Non-pigmented ciliary epithelial cell (primary cell): ENCODE results near the gene SYNE2.
"Not testable (repeated sequence)": the region's sequence is repeated elsewhere in the genome, so short reads cannot be mapped to it uniquely, and the experiment has no call there.

Source experiments
- DNase-seq: peaks from one replicate; pipeline ENCODE4 v3.0.0-alpha.2; 2010; ENCODE audit warnings: low read depth

The SYNE2 gene, protein sequence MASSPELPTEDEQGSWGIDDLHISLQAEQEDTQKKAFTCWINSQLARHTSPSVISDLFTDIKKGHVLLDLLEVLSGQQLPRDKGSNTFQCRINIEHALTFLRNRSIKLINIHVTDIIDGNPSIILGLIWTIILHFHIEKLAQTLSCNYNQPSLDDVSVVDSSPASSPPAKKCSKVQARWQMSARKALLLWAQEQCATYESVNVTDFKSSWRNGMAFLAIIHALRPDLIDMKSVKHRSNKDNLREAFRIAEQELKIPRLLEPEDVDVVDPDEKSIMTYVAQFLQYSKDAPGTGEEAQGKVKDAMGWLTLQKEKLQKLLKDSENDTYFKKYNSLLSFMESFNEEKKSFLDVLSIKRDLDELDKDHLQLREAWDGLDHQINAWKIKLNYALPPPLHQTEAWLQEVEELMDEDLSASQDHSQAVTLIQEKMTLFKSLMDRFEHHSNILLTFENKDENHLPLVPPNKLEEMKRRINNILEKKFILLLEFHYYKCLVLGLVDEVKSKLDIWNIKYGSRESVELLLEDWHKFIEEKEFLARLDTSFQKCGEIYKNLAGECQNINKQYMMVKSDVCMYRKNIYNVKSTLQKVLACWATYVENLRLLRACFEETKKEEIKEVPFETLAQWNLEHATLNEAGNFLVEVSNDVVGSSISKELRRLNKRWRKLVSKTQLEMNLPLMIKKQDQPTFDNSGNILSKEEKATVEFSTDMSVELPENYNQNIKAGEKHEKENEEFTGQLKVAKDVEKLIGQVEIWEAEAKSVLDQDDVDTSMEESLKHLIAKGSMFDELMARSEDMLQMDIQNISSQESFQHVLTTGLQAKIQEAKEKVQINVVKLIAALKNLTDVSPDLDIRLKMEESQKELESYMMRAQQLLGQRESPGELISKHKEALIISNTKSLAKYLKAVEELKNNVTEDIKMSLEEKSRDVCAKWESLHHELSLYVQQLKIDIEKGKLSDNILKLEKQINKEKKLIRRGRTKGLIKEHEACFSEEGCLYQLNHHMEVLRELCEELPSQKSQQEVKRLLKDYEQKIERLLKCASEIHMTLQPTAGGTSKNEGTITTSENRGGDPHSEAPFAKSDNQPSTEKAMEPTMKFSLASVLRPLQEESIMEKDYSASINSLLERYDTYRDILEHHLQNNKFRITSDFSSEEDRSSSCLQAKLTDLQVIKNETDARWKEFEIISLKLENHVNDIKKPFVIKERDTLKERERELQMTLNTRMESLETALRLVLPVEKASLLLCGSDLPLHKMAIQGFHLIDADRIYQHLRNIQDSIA (N-terminal part only)

DNA sequence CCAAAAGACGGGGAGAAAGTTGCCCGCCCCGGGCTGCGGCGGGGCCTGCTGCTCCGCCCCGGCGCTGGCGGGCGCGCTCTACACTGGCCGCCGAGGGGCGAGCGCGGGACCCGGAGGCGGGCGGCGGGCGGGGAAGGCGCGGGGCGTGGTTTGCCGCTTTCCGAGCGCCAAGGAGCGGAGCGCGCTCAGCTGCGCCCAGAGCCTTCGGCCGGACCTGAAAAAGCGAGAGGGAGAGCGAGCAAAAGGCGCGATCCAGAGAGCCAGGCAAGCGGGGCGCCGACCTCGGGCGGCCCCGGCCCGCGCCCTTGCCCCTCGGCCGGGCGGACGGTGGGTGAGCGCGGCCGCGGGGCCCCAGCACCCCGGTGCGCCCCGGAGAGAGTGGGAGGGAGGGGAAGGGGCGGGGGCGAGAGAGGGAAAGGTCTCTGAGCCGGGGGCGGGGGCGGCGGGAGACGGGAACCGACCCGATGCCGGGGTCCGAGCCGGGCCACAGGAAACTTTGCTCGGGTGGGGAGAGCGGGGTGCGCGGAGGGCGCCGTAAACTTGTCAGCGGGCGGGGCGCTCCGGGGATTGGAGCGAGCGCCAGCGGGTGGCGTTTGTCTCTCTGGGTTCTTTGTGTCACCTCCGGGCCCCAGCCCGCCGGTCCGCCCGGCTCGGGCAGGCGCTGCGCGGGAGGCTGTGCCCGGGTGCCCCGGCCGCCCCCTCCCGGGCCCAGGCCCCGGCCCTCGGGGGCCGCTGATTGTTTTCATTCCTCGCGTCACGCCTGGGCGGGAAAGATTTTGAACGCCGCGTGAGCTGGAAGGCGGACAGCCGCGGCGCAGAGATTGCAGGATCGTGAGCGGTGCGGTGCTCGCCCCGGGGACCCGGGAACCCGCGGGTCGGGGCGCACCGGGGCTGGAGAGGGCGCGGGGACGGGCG is at the start of gene SYNE2:
Gene SYNE2, plus strand, starts transcription at position 188 of the 915 bp plus-strand sequence. CDS start 56,145 bp downstream, outside the sequence.
- DNase-seq = no peak

DNA sequence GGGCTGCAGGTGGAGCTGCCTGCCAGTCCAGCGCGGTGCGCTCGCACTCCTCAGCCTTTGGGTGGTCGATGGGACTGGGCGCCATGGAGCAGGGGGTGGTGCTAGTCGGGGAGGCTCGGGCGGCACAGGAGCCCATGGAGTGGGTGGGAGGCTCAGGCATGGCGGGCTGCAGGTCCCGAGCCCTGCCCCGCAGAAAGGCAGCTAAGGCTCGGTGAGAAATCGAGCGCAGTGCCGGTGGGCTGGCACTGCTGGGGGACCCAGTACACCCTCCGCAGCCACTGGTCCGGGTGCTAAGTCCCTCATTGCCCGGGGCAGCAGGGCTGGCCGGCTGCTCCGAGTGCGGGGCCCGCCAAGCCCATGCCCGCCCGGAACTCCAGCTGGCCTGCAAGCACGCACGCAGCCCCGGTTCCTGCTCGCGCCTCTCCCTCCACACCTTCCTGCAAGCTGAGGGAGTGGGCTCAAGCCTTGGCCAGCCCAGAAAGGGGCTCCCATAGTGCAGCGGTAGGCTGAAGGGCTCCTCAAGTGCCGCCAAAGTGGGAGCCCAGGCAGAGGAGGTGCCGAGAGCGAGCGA is 49.5 kb upstream of the SYNE2 start:
- not testable (repeated sequence) for DNase-seq

DNA sequence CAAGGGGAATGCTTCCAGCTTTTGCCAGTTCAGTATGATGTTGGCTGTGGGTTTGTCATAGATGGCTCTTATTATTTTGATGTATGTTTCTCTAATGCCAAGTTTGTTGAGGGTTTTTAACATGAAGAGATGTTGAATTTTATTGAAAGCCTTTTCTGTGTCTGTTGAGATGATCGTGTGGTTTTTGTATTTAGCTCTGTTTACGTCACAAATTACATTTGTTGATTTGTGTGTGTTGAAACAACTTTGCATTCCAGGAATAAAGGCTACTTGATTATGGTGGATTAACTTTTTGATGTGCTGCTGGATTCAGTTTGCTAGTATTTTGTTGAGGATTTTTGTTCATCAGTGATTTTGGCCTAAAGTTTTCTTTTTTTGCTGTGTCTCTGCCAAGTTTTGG is 46.7 kb upstream of the SYNE2 start:
- not testable (repeated sequence) for DNase-seq

DNA sequence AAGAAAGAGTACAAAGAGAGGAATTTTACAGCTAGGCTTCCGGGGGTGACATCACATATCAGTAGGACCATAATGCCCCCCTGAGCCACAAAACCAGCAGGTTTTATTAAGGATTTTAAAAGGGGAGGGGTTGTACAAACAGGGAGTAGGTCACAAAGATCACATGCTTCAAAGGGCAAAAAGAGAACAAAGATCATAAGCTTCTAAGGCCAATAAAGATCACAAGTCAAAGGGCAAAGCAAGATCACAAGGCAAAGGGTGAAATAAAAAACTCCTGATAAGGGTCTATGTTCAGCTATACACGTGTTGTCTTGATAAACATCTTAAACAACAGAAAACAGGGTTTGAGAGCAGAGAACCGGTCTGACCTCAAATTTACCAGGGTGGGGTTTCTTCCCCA is 41.1 kb upstream of the SYNE2 start:
- not testable (repeated sequence) for DNase-seq

DNA sequence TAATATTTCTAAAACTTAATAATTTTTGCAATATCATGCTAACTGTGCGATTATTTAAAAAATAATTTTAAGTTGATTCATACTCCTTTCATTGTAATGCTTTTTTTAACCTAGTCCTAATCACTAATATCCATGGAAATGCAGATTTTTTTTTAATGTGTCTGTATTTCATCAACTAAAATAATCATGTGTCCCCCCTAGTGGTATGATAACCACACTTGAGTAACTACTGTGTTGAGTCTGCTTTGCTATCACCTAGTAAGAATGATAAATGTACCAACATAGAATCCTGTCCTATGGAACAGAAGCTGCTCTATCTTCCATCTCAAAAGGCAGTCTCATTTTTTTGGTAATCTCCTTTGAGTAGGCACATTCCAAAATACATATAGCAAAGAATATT is 19.1 kb upstream of the SYNE2 start:
- DNase-seq = no peak

DNA sequence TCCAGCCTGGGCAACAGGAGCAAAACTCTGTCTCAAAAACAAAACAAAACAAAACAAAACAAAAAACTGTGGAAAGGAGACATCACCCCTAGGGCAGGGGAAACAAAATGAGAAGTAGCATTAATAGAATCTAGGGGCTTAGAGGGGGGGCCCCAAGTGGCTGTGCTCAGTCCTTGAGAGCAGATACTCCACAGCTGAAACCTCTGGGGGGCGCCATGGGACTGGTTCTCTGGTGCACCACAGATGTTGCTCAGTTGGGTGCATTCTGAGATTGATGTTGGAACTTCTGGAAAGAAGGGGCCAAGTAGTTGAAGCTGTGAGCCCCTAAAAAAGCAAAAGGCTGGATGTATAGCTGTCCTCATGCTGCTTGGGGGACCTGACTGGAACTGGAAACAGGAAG is 11.8 kb upstream of the SYNE2 start:
- no peak for DNase-seq

DNA sequence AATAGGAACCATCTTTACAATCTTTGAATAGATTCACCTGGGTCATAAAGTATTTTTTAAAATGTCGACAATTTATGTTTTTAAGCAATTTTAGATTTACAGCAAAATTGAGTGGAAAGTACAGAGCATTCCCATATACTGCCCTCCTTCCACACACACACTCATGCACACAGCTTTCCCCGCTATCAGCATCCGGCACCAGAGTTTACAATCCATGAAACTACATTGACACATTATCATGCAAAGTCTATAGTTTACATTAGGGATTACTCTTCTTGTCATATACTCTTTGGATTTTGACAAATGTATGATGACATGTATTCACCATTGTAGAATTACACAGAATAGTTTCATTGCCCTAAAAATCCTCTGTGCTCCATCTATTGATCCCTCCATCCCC is 9.0 kb upstream of the SYNE2 start:
- no peak for DNase-seq

DNA sequence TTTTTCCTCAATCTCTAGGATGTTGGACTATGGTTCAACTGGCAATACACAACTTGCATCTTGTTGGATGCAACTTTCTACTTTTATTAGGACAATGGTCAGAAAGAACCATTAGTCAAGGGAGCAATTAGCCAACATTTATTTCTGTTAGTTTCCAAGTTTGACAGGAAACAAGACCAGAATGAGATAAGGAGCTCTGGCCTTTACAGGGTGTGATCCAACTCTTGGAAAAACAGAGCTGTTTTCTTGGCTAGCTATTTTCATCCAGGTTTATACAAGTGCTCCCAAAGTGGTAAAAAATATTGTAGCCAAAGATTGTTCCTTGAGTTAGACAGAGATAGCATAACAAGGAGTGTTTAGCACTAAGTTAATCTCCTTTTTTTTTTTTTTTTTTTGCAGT is 3.9 kb upstream of the SYNE2 start:
- DNase-seq = no peak

DNA sequence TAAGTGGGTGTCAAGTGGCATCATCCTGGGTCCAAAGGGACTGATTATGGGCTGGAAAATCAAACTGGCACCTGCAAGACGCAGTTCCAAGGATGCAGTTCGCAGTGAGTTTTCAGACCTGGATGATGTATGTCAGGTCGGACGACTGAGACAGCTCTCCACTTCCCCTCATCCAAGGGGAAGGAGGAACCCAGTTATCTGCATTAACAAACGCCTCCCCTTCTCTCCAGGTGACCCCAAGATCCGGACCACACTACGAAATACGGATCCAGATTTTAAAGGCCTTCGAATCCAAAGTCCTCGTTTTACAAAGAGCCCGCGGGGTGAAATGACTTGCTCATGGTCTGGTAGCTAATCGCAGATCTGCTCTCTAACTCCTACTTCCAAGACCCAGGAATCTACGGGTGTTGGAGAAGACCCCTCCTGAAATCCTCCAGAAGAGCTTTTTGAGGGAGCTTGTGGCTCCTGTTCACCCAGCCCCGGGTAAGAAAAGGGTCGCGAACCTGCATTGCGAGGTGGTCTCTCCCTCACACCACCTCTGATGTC is 460 bp upstream of the SYNE2 start:
- no peak for DNase-seq

DNA sequence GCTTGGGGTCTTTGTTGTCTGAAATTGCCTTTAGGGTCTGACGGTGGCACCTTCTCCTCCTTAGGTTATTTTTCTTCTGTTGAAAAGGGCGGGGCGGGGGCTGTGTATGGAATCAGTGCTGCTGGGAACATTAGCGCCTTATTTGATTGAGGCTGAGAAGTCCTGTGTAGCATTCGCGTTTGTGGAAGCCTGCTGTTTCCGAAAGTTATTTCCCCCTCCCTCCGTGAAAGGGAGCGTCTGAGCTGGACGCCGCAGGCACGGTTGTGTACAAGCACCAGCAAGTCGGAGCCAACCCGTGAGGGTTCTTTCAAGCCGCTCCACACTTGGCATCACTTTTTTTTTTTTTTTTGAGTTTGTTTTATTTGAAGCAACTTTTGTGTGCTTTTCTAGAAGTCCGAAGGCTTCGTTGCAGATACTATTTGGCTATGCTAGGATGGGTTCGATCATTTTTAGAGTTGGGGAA is 1.1 kb downstream of the SYNE2 start:
- DNase-seq = no peak

DNA sequence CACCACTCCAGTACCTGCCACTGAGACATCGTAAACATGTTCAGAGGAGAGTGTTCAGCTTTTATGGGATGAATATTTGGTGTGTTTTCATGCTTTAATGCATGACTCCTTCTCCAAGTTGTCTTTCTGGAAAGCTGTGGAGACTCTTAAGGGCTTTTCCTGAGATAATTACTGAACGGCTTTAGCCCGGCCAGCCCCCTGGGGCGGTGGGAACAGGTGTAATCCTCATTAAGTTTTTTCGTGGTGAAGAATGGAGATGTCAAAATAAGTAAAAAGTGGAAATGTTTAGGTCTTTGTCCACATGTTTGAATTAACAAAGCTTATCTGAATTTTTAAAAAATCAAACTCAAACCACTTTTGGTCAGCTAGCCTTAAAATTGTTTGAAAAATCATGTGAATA is 1.5 kb downstream of the SYNE2 start:
- no peak for DNase-seq

DNA sequence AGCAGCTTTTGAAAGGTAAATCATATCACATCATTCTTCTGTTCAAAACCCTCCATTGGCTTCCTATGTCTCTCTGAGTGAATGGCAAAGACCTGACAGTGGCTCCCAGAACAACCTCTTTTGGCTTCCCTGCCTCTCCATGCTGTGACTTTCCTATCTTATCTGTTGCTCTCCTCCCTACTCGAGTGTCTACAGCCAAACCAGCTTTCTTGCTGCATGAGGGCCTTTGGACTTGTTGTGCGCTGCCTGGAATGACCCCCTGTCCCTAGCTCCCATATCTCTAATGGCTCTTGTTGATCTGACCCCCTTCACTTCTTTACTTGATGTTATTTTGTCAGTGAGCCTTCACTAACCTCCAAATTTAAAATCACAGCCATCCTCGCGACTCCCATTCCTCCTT is 2.5 kb downstream of the SYNE2 start:
- no peak for DNase-seq

DNA sequence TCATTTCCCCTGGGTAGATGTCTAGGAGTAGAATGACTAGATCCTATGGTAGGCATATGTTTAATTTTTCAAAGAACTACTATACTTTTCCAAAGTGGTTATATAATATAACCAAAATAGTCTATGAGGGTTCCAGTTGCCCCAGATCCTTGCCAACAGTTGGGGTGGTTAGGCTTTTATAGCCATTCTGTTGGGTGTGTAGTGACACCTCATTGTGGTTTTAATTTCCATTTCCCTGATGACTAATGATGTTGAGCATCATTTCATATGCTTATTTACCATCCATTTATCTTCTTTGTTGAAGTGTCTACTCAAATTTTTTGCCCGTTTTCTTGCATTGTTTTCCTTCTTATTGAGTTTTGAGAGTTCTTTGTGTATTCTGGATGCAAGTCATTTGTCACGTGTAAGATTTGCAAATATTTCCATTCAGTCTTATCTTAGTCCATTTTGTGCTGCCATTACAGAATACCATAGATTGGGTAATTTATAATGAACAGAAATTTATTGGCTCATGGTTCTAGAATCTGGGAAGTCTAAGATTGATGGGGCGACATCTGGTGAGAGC is 4.7 kb downstream of the SYNE2 start:
- DNase-seq = no peak

DNA sequence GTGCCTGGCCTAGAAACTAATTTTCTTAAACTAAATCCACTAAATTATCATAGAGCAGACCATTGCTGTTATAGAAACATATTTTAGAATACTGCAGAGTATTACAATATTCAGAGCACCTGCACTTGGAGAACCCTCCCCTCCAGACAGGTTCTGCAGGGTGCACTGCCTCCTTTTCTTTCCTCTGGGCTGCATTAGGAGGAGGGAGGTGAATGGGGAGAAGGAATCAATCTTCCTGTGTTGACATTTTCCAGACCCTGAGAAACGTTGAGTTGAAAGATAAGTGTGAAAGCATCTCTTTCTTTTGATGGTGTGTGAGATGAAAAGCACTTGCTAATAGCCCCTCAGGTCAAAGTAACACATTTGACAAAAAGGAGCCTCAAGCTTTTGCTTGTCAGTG is 7.3 kb downstream of the SYNE2 start:
- no peak for DNase-seq

DNA sequence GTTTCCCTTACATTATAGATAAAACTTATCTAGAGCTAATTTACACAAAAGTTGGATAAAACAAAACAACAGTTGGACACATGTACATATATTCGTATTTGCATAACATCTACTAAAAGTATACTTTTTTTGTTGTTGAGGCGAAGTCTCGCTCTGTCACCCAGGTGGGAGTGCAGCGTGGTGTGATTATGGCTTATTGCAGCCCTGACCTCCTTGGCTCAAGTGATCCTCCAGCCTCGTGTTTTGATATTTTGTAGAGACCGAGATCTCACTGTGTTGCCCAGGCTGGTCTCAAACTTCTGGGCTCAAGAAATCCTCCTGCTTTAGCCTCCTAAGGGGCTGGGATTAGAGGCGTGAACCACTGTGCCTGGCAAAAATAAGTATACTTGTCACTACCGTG is 9.4 kb downstream of the SYNE2 start:
- no peak for DNase-seq

DNA sequence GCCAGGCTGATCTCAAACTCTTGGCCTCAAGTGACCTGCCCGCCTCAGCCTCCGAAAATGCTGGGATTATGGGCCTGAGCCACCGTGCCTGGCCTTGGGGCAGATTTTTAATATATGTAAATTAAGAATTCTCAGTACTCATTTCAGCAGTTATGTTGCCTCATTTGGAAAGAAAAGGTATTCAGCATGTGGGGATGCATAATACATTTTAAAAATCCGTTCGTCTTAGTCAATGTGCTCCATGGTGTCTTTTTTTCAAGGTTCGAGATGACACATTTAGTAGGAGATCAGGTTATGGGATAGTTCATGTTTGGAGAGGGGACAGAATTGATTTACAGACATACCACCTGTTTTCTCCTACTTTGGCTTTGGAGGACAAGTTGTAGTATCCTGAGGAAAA is 10.2 kb downstream of the SYNE2 start:
- DNase-seq = no peak

DNA sequence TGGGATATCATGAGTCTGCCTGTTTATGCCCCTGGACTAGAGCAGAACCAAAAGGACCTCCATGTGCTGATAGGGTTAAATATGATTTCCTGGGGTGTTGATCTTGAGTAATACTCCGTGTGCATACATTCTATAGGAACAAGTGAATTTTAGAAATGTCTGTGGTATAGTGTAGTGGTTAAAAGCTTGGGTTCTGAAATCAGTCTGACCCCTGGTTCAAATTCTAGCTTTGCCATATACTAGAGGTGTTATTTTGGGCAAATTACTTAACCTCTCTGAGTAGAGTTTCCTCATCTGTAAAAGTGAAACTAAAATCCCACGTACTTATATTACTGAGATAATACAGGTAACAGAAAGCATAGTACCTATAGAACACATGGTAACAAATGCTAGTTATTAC is 12.0 kb downstream of the SYNE2 start:
- not testable (repeated sequence) for DNase-seq

DNA sequence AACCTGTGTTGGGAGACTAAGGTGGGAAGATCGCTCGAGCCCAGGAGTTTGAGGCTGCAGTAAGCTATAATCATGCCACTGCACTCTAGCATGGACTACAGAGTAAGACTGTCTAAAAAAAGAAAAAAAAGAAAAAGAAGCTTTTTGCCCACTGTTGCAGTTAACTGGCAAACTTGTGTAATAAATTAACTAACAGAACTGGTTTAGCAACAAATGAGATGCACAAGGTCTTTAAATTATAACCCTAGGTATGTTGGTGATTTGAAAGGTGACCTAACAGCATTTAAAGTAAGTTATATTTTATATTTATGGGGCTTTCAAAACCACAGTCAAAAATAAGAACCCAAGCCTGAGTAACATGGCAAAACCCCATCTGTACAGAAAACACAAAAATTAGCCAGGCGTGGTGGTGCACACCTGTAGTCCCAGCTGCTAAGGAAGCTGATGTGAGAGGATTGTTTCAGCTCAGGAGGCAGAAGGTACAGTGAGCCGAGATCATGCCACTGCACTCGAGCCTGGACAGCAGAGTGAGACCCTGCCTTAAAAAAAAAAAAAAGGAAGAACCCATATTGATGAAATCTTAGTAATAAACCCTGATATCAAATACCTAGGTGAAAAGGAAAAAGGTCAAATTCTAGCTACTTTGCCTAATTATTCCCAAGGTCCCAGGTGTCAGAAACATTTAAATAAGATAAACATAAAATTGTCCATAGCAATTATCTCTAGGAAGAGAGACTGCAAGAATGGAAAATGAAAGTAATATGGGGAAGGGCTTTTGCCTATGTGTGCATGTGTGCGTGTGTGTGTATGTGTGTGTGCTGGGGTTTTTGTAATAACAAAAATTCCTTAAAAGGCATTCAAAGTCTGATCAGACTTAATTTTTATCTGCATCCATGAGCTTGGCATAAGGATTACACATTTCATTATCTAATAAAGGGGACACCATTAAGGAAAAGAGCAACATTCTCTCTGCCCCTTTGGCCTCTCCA is 15.4 kb downstream of the SYNE2 start:
- DNase-seq = no peak
